Stomach (tissue), 9 donors: Measurements from ENCODE around the gene VAV2. TPM values are rescaled to one million over a fixed set of nuclear protein-coding genes. Genes with fewer than 3 reads are reported as not detected.

Experiments
- DNase-seq, 2 donors: peaks; one replicate each; pipeline versions ENCODE4 v3.0.0 to v3.0.0-alpha.2; 2013 to 2019
- H3K27ac ChIP-seq, 5 donors: fragments of 200-600 bp in 4 of 5; sonication (generic) in 4 of 5; one replicate each; pipeline ENCODE4 v1.5.1; 2013 to 2019; ENCODE audit warnings: mild to moderate bottlenecking in 1 of 5, moderate library complexity in 1 of 5
- H3K27me3 ChIP-seq, 3 donors: fragments of 200-600 bp; sonication (generic); one replicate each; pipeline ENCODE4 v1.5.1; 2017 to 2019; ENCODE audit warnings: mixed run types in 1 of 3
- H3K36me3 ChIP-seq, 4 donors: fragments of 200-600 bp; sonication (generic); 1 replicate in 3 of 4; 2 replicates in 1 of 4; pipeline ENCODE4 v1.5.1; 2016 to 2019
- H3K4me1 ChIP-seq, 4 donors: fragments of 200-600 bp; sonication (generic); one replicate each; pipeline ENCODE4 v1.5.1; 2016 to 2019
- H3K4me3 ChIP-seq, 4 donors: fragments of 200-600 bp; sonication (generic) in 3 of 4; one replicate each; pipeline ENCODE4 v1.5.1; 2016 to 2019; ENCODE audit warnings: mild to moderate bottlenecking in 1 of 4
- H3K9me3 ChIP-seq, 4 donors: fragments of 200-600 bp; sonication (generic); one replicate each; pipeline ENCODE4 v1.5.1; 2016 to 2019
- EP300 ChIP-seq: sonication (generic); formaldehyde crosslinking; IDR thresholded peaks from one replicate; pipeline ENCODE4 v1.6.1; 2017; ENCODE audit warnings: antibody characterized with exemption
- POLR2A ChIP-seq, 4 donors: fragments of 450-650 bp; IDR thresholded peaks; one replicate each; pipeline ENCODE4 v1.6.1; 2016; ENCODE audit warnings: antibody characterized with exemption in 4 of 4, control low read depth in 2 of 4, mild to moderate bottlenecking in 1 of 4, moderate library complexity in 1 of 4
- POLR2AphosphoS5 ChIP-seq, 3 donors: sonication (generic); formaldehyde crosslinking; IDR thresholded peaks; one replicate each; pipeline ENCODE4 v1.6.1; 2016; ENCODE audit warnings: antibody characterized with exemption in 3 of 3
- WGBS, 5 donors: extraction: QIAGEN DNeasy Blood & Tissue Kit in 3 of 5; methylation state at CpG; one replicate each; pipeline versions ENCODE4 v1.1.5 to v1.1.7; 2013 to 2018; 5-methylcytosine and 5-hydroxymethylcytosine counted together
- intact Hi-C: fragments of 100-400 bp; cut with DNase I; formaldehyde crosslinking; loops from one replicate; pipeline ENCODE4 v1.15.1; 2023; ENCODE audit warnings: low total_unique reads
- polyA plus RNA-seq, 3 donors: library from polyadenylated mRNA; stranded (reverse); fragments of 200-250 nt; gene quantifications; one replicate each; pipeline ENCODE4 v1.2.3, GENCODE V29; 2013
- total RNA-seq, 5 donors: library from RNA; depleted of rRNA; stranded (reverse); fragments of >200 nt; gene quantifications; one replicate each; pipeline versions ENCODE4 v1.1.0 to v1.2.3, GENCODE V29; 2014 to 2016
- TF ChIP-seq, protein P1 (sequence below), 7 experiments: fragments of 450-650 bp in 4 of 7; fragments of 200-600 bp in 3 of 7; sonication (generic) in 3 of 7; IDR thresholded peaks; one replicate each; pipeline ENCODE4 v1.5.1; 2016 to 2019; ENCODE audit warnings: antibody characterized with exemption in 7 of 7, control low read depth in 2 of 7, mild to moderate bottlenecking in 1 of 7
- donor health status: healthy with polysubstance abuse.
- donor health status: Bipolar disorder and iron deficiency.
- donor health status: healthy.

Gene VAV2
- total and polyA plus RNA-seq, 8 donors: 4.1 to 14.2 (median 7.0) TPM

GRCh38 chr9:134032456-134033222, 40.5 kb upstream of the VAV2 start:
- 92 to 94% (median 92%) methylated on average over 38 to 40 of the region's 40 CpGs for WGBS, 5 donors
- intact Hi-C loops: no loop called here
- Histone ChIP-seq H3K4me1 (no peaks in the 10 kb centered on the region), H3K27ac (no peak overlapping the region), H3K27me3 (no peaks in the 10 kb centered on the region), H3K4me3 (no peak overlapping the region), H3K9me3 (no peaks in the 10 kb centered on the region), H3K36me3 (peaks cover 54 to 94% (median 92%) of the 10 kb centered on the region in 4 donors)
- TF ChIP-seq EP300 (no peak), POLR2AphosphoS5 (IDR thresholded peaks at IDR 0.05) (no peak), POLR2A (IDR thresholded peaks at IDR 0.05) (no peak)
- TF ChIP-seq, protein P1, sequence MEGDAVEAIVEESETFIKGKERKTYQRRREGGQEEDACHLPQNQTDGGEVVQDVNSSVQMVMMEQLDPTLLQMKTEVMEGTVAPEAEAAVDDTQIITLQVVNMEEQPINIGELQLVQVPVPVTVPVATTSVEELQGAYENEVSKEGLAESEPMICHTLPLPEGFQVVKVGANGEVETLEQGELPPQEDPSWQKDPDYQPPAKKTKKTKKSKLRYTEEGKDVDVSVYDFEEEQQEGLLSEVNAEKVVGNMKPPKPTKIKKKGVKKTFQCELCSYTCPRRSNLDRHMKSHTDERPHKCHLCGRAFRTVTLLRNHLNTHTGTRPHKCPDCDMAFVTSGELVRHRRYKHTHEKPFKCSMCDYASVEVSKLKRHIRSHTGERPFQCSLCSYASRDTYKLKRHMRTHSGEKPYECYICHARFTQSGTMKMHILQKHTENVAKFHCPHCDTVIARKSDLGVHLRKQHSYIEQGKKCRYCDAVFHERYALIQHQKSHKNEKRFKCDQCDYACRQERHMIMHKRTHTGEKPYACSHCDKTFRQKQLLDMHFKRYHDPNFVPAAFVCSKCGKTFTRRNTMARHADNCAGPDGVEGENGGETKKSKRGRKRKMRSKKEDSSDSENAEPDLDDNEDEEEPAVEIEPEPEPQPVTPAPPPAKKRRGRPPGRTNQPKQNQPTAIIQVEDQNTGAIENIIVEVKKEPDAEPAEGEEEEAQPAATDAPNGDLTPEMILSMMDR (IDR thresholded peaks at IDR 0.05): no peak
- no peak for DNase-seq

DNA sequence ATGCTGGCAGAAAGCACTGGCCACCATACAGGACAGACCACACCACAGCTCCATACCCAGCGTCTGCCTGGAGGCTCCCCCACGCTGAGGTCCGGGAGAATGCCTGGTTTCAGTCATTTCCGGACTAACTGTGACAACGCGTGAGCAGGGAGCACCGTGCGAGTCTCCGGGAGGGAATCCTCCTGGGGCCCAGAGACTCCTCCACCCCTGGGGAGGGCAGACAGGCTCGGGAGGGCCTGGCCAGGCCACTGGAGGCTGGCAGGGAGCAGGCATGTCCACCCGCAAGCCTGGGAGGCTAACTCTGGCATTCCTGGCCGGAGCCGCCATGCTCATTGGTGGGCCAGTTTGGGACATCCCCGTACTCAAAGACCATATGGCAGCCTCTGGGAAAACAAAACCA, 39.7 kb upstream of the VAV2 start:
- 90 to 97% (median 92%) methylated on average over 7 to 14 of the region's 14 CpGs for WGBS, 5 donors
- no peak for DNase-seq

GRCh38 chr9:134030821-134031470, 38.8 kb upstream of the VAV2 start:
- intact Hi-C loops: no loop called here
- WGBS, 5 donors: 86 to 93% (median 90%) methylated on average over 29 of the region's 29 CpGs
- DNase-seq: no peak
- Histone ChIP-seq H3K36me3 (peaks cover 51 to 87% (median 80%) of the 10 kb centered on the region in 4 donors), H3K4me3 (no peak overlapping the region), H3K27me3 (no peaks in the 10 kb centered on the region), H3K27ac (no peak overlapping the region), H3K4me1 (peaks cover 5 to 11% (median 7%) of the 10 kb centered on the region in 4 donors), H3K9me3 (no peaks in the 10 kb centered on the region)
- TF ChIP-seq EP300: no peak

More for the DNA sequence above, 39.7 kb upstream of the VAV2 start:
- peaks cover 0 to 3% (median 0%) of the 10 kb centered on the region in 4 donors for H3K4me1 ChIP-seq
- H3K4me3 ChIP-seq: no peak overlapping the region
- H3K27me3 ChIP-seq: no peaks in the 10 kb centered on the region
- intact Hi-C loops: no loop called here
- H3K27ac ChIP-seq: no peak overlapping the region
- H3K36me3 ChIP-seq: peaks cover 54 to 92% (median 89%) of the 10 kb centered on the region in 4 donors
- no peaks in the 10 kb centered on the region for H3K9me3 ChIP-seq
- no peak for TF ChIP-seq POLR2A (IDR thresholded peaks at IDR 0.05)
- TF ChIP-seq, protein P1 (IDR thresholded peaks at IDR 0.05): no peak
- no peak for TF ChIP-seq POLR2AphosphoS5 (IDR thresholded peaks at IDR 0.05)

- H3K27me3 ChIP-seq: no peaks in the 10 kb centered on the region
- intact Hi-C loops: loop anchor here (5.0 kb wide), 1 partner anchor 33 kb away; no protein-coding TSS in a partner anchor
- no peak overlapping the region for H3K27ac ChIP-seq
- TF ChIP-seq EP300: no peak
- TF ChIP-seq POLR2A (IDR thresholded peaks at IDR 0.05): no peak
- no peak for TF ChIP-seq POLR2AphosphoS5 (IDR thresholded peaks at IDR 0.05)
- TF ChIP-seq, protein P1 (IDR thresholded peaks at IDR 0.05): no peak
- no peak for DNase-seq
- no peak overlapping the region for H3K4me3 ChIP-seq
- H3K4me1 ChIP-seq: peaks cover 8 to 19% (median 15%) of the 10 kb centered on the region in 4 donors
- WGBS, 5 donors: 87 to 91% (median 88%) methylated on average over 18 to 21 of the region's 21 CpGs
- no peaks in the 10 kb centered on the region for H3K9me3 ChIP-seq
- H3K36me3 ChIP-seq: peaks cover 38 to 73% (median 66%) of the 10 kb centered on the region in 4 donors
Observed at GRCh38 chr9:134029248-134030226, 37.4 kb upstream of the VAV2 start.
